ENCODE results near the gene APRT.
"Not testable (repeated sequence)": the region's sequence is repeated elsewhere in the genome, so short reads cannot be mapped to it uniquely, and the experiment has no call there.

Gene APRT

GRCh38 chr16:88785106-88785924 lies 26.4 kb downstream of the APRT start, which contains the start of gene PIEZO1:
TSS of gene PIEZO1 (minus strand) at chr16:88785220. CDS start at chr16:88784964, 256 bp downstream.
- ATAC-seq, result peak; percentile 4 to 8

- ATAC-seq, result no peak
Observed at GRCh38 chr16:88784856-88785105, 26.9 kb downstream of the APRT start.

GRCh38 chr16:88784074-88784855 lies 27.5 kb downstream of the APRT start:
- ATAC-seq, result no peak

GRCh38 chr16:88783391-88784073 lies 28.2 kb downstream of the APRT start:
- no peak for ATAC-seq

- peak; percentile 76 to 77 for ATAC-seq
Observed at GRCh38 chr16:88782454-88783390, 29.0 kb downstream of the APRT start.

DNA sequence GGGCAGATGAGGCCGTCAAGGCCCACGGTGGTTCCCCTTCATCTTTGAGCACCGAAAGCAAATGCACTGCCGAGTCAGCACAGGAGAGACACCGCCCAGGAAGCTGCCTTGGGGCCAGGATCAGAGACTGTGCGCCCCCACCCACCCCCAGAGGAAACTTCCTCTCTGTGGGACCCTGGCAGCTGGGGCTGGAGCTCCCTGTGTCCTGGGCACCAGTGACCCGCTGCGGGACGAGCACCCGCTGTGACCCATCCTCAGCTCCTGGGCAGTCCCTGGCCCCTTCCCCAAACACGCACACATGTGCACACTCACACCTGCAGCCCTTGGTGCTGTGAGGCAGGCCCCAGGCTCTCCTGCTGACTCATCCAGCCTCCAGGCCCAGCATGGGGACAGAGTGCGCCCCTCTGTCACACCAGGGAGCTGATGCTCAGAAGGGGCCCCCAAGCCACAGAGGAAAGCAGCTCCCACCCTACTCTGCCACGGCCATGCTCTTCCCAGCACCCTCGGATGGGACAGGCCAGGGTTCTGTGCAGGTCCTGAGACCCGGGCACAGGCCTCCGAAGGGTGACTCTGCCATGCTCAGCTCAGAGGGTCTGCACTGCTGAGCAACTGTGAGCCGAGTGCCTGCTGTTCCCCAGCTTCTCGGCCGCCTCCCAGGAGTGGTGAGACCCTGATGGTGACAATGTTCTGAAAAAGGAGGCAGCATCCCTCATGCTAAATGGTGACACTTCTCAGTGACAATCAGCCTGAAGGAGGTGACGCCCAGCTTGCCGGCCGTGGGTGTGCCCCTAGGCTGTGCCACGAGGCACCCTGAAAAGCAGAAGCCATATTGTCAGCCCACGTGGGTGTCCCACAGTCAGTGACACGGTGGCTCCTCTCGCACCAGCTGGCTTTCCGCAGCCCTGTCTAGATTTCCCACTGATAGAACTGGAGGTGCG lies 30.3 kb downstream of the APRT start:
- ATAC-seq, result peak; percentile 55 to 56

GRCh38 chr16:88780142-88781062 lies 31.3 kb downstream of the APRT start:
- no peak for ATAC-seq

GRCh38 chr16:88779406-88780141 lies 32.2 kb downstream of the APRT start:
- no peak for ATAC-seq

DNA sequence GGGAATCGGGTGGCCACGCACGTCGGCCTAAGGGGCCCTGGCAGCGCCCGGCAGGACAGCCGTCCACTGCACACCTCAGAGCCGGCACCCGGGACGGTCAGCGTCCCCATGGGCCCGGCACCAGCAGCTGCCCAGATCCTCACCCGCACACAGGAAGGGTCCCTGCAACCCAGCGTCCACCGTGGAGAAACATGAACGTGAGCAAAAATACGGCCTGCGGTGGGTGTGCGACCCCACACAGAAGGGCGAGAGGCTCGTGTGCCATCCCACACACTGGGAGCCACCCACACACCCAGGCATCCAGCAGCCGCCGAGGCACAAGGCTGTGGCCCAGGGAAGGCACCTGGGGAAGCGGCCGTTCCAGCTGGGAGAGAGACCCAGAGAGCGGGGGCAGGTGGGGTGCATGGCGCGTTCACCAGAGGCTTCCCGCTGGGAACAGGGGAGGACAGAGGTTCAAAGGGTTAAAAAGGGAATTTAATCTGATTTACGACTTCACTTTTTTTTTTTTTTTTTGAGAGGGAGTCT lies 33.1 kb downstream of the APRT start:
- no peak for ATAC-seq

- ATAC-seq, result no peak
Observed at GRCh38 chr16:88778271-88778525, 33.5 kb downstream of the APRT start.

DNA sequence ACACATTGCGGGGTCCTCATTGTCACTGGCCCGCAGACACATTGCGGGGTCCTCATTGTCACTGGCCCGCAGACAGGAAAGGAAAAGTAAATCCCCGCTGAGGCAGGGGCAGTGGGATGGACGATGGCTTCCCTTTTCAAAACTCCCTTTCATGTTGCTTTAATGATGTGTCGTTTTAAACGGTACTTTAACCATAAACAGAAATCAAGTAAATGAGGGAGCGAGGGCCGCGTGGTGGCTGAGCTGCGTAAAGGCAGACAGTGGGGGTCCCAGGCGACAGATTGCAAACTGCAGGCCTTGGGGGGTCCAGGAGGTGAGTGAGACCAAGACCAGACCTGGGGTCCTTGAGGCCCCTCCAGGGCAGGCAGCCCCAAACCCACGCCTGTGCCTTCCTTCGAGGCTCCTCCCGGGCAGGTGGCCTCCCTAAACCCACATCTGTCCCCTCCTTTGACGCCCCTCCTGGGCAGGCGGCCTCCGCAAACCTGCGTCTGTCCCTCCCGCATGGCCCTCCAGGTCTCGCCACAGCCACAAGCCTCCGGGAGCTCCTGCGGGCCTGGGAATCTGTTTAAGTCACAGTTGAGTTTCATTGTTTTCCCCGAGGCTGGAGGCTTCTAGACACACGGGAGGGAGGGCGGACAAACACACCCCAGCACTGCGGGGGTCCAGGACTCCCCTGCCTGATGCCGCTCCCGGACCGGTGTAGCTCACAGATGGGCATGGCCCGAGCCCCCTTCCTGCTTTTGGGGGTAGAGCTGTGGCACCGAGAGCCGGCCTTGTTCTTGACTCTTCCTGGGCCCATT lies 34.1 kb downstream of the APRT start:
- ATAC-seq, result no peak

GRCh38 chr16:88775825-88776224 lies 35.9 kb downstream of the APRT start:
- ATAC-seq, result no peak

DNA sequence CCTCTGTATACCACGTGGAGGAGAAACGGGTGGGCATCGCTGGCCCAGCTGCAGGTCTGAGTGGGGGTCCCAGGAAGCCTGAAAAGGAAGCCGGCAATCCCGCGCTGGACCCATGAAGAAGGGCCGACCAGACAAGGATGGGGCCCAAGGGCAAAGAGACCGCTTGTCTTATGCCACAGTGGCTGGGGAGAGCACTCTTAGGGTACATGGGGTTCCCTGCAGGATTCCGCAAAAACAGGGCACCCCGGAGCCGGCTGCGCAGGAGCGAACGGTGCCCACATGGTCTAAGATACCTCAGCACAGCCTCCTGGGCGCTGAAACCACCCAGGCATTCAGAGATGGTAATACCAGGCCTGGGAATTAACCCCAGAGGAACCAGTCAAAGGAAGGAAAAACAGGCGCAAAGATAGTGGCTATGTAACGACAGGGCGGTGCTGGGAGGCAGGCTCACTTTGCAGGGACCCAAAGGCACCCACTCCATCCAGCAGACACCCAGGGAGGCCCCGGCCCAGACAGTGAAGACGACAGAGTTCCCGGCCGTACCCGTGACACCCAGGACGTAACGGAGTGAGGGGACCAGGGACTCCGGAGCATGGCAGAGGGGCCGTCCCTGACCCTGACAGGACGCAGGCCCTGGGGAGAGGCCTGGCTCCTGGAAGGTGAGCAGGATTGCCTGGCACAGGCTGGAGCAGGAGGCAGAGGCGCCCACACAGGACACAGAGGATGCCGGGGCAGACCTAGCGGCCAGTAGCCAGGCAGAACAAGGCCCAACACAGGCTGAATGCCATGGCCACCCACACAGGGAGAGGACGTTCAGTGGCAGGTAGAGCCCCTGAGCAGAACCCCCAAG lies 37.0 kb downstream of the APRT start:
- no peak for ATAC-seq

DNA sequence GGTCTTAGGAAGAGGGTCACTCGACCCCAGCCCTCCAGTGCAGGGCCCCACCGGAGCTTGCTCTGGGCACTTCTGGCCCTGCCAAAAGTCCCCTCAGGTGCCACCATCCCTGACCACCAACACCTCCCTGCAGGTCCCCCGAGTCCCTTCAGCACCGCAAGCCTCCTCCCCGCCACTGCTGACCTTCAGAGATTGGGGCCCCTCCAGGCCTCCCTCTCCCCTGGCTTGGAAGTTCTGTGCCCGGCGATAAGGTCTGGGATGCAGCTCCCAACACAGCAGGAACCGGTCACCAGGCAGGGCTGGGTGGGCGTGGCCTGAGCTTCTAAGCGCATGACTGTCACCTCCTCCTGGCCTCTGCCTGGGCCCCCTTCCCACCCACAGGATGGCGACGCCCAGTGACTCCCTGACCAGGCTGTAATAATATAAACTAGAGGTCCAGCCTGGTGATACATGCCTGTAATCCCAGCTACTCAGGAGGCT lies 37.9 kb downstream of the APRT start:
- no peak for ATAC-seq

DNA sequence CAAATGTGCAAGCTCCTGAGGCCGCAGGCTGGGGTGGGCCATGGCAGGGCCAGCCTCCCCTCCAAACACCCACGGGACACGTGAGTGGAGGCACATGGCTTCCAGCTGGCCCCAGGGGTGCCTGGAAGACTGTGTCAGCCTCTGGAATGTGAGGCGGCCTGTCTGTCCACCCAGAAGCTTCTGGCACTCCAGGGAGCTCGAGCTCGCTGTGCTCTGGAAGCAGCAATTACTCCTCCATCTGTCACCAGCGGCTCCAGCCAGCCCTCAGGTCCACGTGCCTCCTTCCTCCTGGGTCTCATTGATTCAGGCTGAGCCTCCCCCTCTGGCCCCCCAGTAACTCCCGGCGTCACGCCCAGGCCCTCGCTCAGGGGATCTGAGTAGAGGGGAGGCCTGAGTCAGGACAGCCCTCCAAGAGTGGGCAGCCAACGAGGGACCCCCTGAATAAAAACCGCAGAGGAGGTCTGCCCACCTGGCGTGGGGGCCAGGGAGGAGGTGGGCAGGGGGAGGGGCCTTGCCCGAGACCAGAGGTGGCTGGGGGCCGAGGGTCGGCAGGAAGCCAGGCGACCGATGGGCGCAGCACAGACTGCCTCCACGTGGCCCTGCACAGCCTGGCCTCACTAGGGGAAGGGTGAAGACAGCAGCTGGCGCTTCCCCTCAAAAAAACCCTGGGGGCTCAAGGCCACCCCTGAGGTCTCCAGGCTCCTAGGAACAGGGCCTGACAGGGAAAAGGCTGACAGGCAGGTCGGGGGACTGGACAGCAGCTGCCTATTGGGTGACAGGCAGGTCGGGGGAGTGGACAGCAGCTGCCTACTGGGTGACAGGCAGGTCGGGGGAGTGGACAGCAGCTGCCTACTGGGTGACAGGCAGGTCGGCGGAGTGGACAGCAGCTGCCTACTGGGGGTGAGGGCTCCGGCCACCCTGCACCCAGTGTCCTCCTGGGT lies 38.6 kb downstream of the APRT start:
- ATAC-seq, result no peak

- ATAC-seq, result not testable (repeated sequence)
Observed at GRCh38 chr16:88771781-88772180, 39.9 kb downstream of the APRT start.
